B cell (primary cell): ENCODE results near the gene STXBP6. TPM values are rescaled to one million over a fixed set of nuclear protein-coding genes. Genes with fewer than 3 reads are reported as not detected.

Source experiments
- ATAC-seq: fragments of 200-7000 bp; cut with Tn5 transposase; one replicate; pipeline ENCODE4 v1.10.0; 2021; ENCODE audit warnings: low read depth, mild to moderate bottlenecking, moderate number of reproducible peaks, moderate library complexity
- CTCF ChIA-PET: fragments of 350-600 bp; sonication (Branson Sonifier 250); formaldehyde crosslinking; loops from one replicate; lab custom pipeline; 2021; ENCODE audit warnings: antibody characterized with exemption, inconsistent platforms; lab: Charles Lee
- POLR2A ChIA-PET: fragments of 350-600 bp; sonication (Branson Sonifier 250); formaldehyde crosslinking; loops from one replicate; lab custom pipeline; 2021; ENCODE audit warnings: antibody characterized with exemption; lab: Charles Lee
- DNase-seq: peaks from one replicate; pipeline ENCODE4 v3.0.0; 2013
- H2AFZ ChIP-seq: 2 replicates; pipeline ENCODE4 v1.6.1; 2012; ENCODE audit warnings: mild to moderate bottlenecking, low read depth, low read length; ENCODE audit not compliant: insufficient read depth, poor library complexity, severe bottlenecking
- H3K27ac ChIP-seq, 2 donors: 1 replicate in 1 of 2; 2 replicates in 1 of 2; pipeline ENCODE4 v1.5.1; 2012 to 2013; ENCODE audit warnings: low read length in 2 of 2, mild to moderate bottlenecking in 2 of 2, moderate library complexity in 1 of 2
- H3K27me3 ChIP-seq, 4 experiments: fragments of 200-600 bp in 1 of 4; sonication (generic) in 1 of 4; replicated peaks in 1 of 4; 1 replicate in 2 of 4; 2 replicates in 2 of 4; pipeline versions ENCODE4 v1.6.1 to v1.7.0; 2013 to 2016; ENCODE audit warnings: low read length in 3 of 4, mild to moderate bottlenecking in 2 of 4, mixed read lengths in 1 of 4, moderate library complexity in 1 of 4; ENCODE audit not compliant: insufficient read depth in 4 of 4, control insufficient read depth in 3 of 4; ENCODE audit errors: control extremely low read depth in 1 of 4
- H3K36me3 ChIP-seq, 2 experiments: replicated peaks in 1 of 2; 1 replicate in 1 of 2; 2 replicates in 1 of 2; pipeline versions ENCODE4 v1.6.1 to v1.7.1; 2013; ENCODE audit warnings: low read length in 1 of 2; ENCODE audit not compliant: insufficient read depth in 2 of 2, control insufficient read depth in 1 of 2; ENCODE audit errors: control extremely low read depth in 1 of 2, extremely low read depth in 1 of 2
- H3K4me1 ChIP-seq, 2 donors: fragments of 200-600 bp in 1 of 2; sonication (generic) in 1 of 2; 1 replicate in 1 of 2; 2 replicates in 1 of 2; pipeline versions ENCODE4 v1.5.1 to v1.6.1; 2013 to 2017; ENCODE audit warnings: low read length in 2 of 2; ENCODE audit not compliant: control insufficient read depth in 2 of 2, insufficient read depth in 2 of 2
- H3K4me2 ChIP-seq: replicated peaks from 2 replicates; pipeline ENCODE3; 2012; ENCODE audit warnings: mild to moderate bottlenecking, low read depth, low read length; ENCODE audit not compliant: poor library complexity, severe bottlenecking
- H3K4me3 ChIP-seq, 5 experiments: fragments of 200-600 bp in 1 of 5; sonication (generic) in 1 of 5; 1 replicate in 3 of 5; 2 replicates in 2 of 5; pipeline versions ENCODE4 v1.5.1 to v1.7.0; 2011 to 2016; ENCODE audit warnings: low read length in 4 of 5, mild to moderate bottlenecking in 4 of 5, low read depth in 2 of 5, control low read depth in 1 of 5, moderate library complexity in 1 of 5; ENCODE audit not compliant: insufficient read depth in 1 of 5; ENCODE audit errors: control extremely low read depth in 1 of 5, extremely low read depth in 1 of 5
- H3K79me2 ChIP-seq: fragments of 200-600 bp; sonication (generic); one replicate; pipeline ENCODE4 v1.6.0; 2016; ENCODE audit warnings: low read length; ENCODE audit not compliant: control insufficient read depth, insufficient read depth
- H3K9ac ChIP-seq: fragments of 200-600 bp; sonication (generic); 2 replicates; pipeline ENCODE4 v1.6.1; 2017; ENCODE audit warnings: mild to moderate bottlenecking, low read length, moderate library complexity
- H3K9me3 ChIP-seq, 3 donors: one replicate each; pipeline versions ENCODE4 v1.6.1 to v1.7.1; 2013; ENCODE audit warnings: low read length in 2 of 3; ENCODE audit not compliant: control insufficient read depth in 2 of 3, insufficient read depth in 1 of 3; ENCODE audit errors: control extremely low read depth in 1 of 3
- H4K20me1 ChIP-seq: 2 replicates; pipeline ENCODE4 v1.6.0; 2012; ENCODE audit warnings: mild to moderate bottlenecking, low read length; ENCODE audit not compliant: insufficient read depth, control insufficient read depth, poor library complexity, severe bottlenecking
- H3K27ac Mint-ChIP-seq: one replicate; pipeline ENCODE4 v1.8.0; 2021; ENCODE audit warnings: mixed read lengths
- H3K27me3 Mint-ChIP-seq: one replicate; pipeline ENCODE4 v1.8.0; 2021; ENCODE audit warnings: mixed read lengths
- H3K4me1 Mint-ChIP-seq: one replicate; pipeline ENCODE4 v1.8.0; 2021; ENCODE audit warnings: mixed read lengths
- H3K4me3 Mint-ChIP-seq: one replicate; pipeline ENCODE4 v1.8.0; 2021; ENCODE audit warnings: mixed read lengths
- H3K9me3 Mint-ChIP-seq: one replicate; pipeline ENCODE4 v1.8.0; 2022; ENCODE audit warnings: mixed read lengths; ENCODE audit not compliant: insufficient read depth
- CTCF ChIP-seq: fragments of 200-600 bp; IDR thresholded peaks from one replicate; pipeline ENCODE4 v1.8.0; 2022; ENCODE audit warnings: antibody characterized with exemption, mild to moderate bottlenecking
- EZH2 ChIP-seq: IDR thresholded peaks from 2 replicates; pipeline ENCODE4 v1.6.1; 2012; ENCODE audit warnings: borderline replicate concordance, low read depth, mild to moderate bottlenecking, moderate library complexity, low read length; ENCODE audit not compliant: insufficient read depth, poor library complexity, severe bottlenecking
- WGBS: methylation state at CpG from one replicate; pipeline ENCODE4 v1.1.5; 2013; ENCODE audit warnings: missing lambda C conversion rate; ENCODE audit not compliant: insufficient coverage; 5-methylcytosine and 5-hydroxymethylcytosine counted together
- intact Hi-C: fragments of 100-400 bp; cut with micrococcal nuclease; formaldehyde crosslinking; loops from one replicate; pipeline ENCODE4 v1.10.0; 2022
- polyA plus RNA-seq: library from polyadenylated mRNA; depleted of rRNA; stranded (reverse); fragments of >200 nt; gene quantifications from 2 replicates; pipeline ENCODE4 v1.2.3, GENCODE V29; 2012
- total RNA-seq, 2 donors: library from RNA; stranded (reverse); fragments of 120-200 nt in 1 of 2; gene quantifications; 1 replicate in 1 of 2; 2 replicates in 1 of 2; pipeline versions ENCODE4 v1.2.3 to v1.2.4, GENCODE V29; 2013 to 2022

STXBP6 gene
- total and polyA plus RNA-seq, 2 donors (not counting 1 experiment from before 2014, with no cell fraction given) = 0.01 TPM; not detected in 1

- Histone ChIP-seq H3K9me3 (no peaks in the 10 kb centered on the region), H3K36me3 (no peaks in the 10 kb centered on the region), H3K27me3 (no peaks in the 10 kb centered on the region), H4K20me1 (no peaks in the 10 kb centered on the region), H3K4me1 (no peaks in the 10 kb centered on the region), H3K4me3 (no peak overlapping the region), H3K4me2 (no peak overlapping the region), H2AFZ (no peak overlapping the region), H3K9ac (no peak overlapping the region), H3K27ac (no peak overlapping the region), H3K79me2 (no peaks in the 10 kb centered on the region)
- intact Hi-C loops = no loop called here
- H3K9me3 Mint-ChIP-seq = no peaks in the 10 kb centered on the region
- no peaks in the 10 kb centered on the region for H3K4me1 Mint-ChIP-seq
- TF ChIP-seq EZH2 (no peak), CTCF (no peak)
- 0% methylated on average over 3 of the region's 4 CpGs for WGBS
- CTCF ChIA-PET = no interaction called here
- POLR2A ChIA-PET = no interaction called here
- DNase-seq (no peak), ATAC-seq (no peak)
- no peak overlapping the region for H3K27ac Mint-ChIP-seq
- H3K4me3 Mint-ChIP-seq = no peak overlapping the region
- peaks cover 18% of the 10 kb centered on the region for H3K27me3 Mint-ChIP-seq
Observed at GRCh38 chr14:24927809-24928208, 122.1 kb downstream of the STXBP6 start.

GRCh38 chr14:24925771-24926374 is 124.1 kb downstream of the STXBP6 start:
- Histone ChIP-seq H3K27me3 (no peaks in the 10 kb centered on the region), H3K9ac (no peak overlapping the region), H3K4me1 (no peaks in the 10 kb centered on the region), H3K4me2 (no peak overlapping the region), H3K4me3 (no peak overlapping the region), H2AFZ (no peak overlapping the region), H3K79me2 (no peaks in the 10 kb centered on the region), H3K27ac (no peak overlapping the region), H3K36me3 (no peaks in the 10 kb centered on the region), H4K20me1 (no peaks in the 10 kb centered on the region), H3K9me3 (no peaks in the 10 kb centered on the region)
- ATAC-seq (no peak), DNase-seq (no peak)
- peaks cover 7% of the 10 kb centered on the region for H3K27me3 Mint-ChIP-seq
- no peak overlapping the region for H3K27ac Mint-ChIP-seq
- CTCF ChIA-PET = no interaction called here
- no peak overlapping the region for H3K4me3 Mint-ChIP-seq
- H3K4me1 Mint-ChIP-seq = no peaks in the 10 kb centered on the region
- 97% methylated on average over 3 of the region's 5 CpGs for WGBS
- intact Hi-C loops = no loop called here
- no peaks in the 10 kb centered on the region for H3K9me3 Mint-ChIP-seq
- POLR2A ChIA-PET = no interaction called here
- TF ChIP-seq EZH2 (no peak), CTCF (no peak)
